ENCODE results near the gene INPP4B.

Gene INPP4B

GRCh38 chr4:142242156-142242555 lies 603.9 kb downstream of the INPP4B start:
- H3K9me3 ChIP-seq (ENCODE audit: low read length) = no peaks in the 10 kb centered on the region
- no peaks in the 10 kb centered on the region for H3K36me3 ChIP-seq (ENCODE audit: insufficient read depth, low read length)
- H3K4me1 ChIP-seq (ENCODE audit: insufficient read depth, low read length, severe bottlenecking) = no peaks in the 10 kb centered on the region
- H3K9me2 ChIP-seq (ENCODE audit: low read depth, low read length) = no peaks in the 10 kb centered on the region
- TF ChIP-seq EZH2 (IDR thresholded peaks at IDR 0.05; ENCODE audit: borderline replicate concordance, low read length) = no peak
- TF ChIP-seq CTCF (IDR thresholded peaks at IDR 0.05; ENCODE audit: low read length) = no peak
- no peaks in the 10 kb centered on the region for H4K20me1 ChIP-seq (ENCODE audit: insufficient read depth, low read length)
- H3K27me3 ChIP-seq (ENCODE audit: insufficient read depth, low read length) = no peaks in the 10 kb centered on the region
- no peak overlapping the region for H3K4me2 ChIP-seq (ENCODE audit: low read length)
- no peaks in the 10 kb centered on the region for H3F3A ChIP-seq (ENCODE audit: insufficient read depth, low read length)
- no peaks in the 10 kb centered on the region for H3K79me2 ChIP-seq (ENCODE audit: insufficient read depth, low read length)
- H3K27ac ChIP-seq (ENCODE audit: low read depth, low read length, poor library complexity, severe bottlenecking) = no peak overlapping the region
- no peak overlapping the region for H2AFZ ChIP-seq (ENCODE audit: low read length)
- H3K4me3 ChIP-seq (ENCODE audit: low read depth, low read length, poor library complexity, severe bottlenecking) = no peak overlapping the region
- no peak overlapping the region for H3K9ac ChIP-seq (ENCODE audit: low read length)

GRCh38 chr4:142238589-142238988 lies 607.5 kb downstream of the INPP4B start:
- no peak for TF ChIP-seq EZH2 (IDR thresholded peaks at IDR 0.05; ENCODE audit: borderline replicate concordance, low read length)
- TF ChIP-seq CTCF (IDR thresholded peaks at IDR 0.05; ENCODE audit: low read length) = no peak

GRCh38 chr4:142236268-142236667 lies 609.8 kb downstream of the INPP4B start:
- Histone ChIP-seq H3K4me3 (ENCODE audit: low read depth, low read length, poor library complexity, severe bottlenecking) (no peak overlapping the region), H3K9ac (ENCODE audit: low read length) (no peak overlapping the region), H3K4me2 (ENCODE audit: low read length) (no peak overlapping the region), H3K79me2 (ENCODE audit: insufficient read depth, low read length) (no peaks in the 10 kb centered on the region), H3K9me3 (ENCODE audit: low read length) (no peaks in the 10 kb centered on the region), H3K9me2 (ENCODE audit: low read depth, low read length) (no peaks in the 10 kb centered on the region), H3K27ac (ENCODE audit: low read depth, low read length, poor library complexity, severe bottlenecking) (no peak overlapping the region), H4K20me1 (ENCODE audit: insufficient read depth, low read length) (no peaks in the 10 kb centered on the region), H2AFZ (ENCODE audit: low read length) (no peak overlapping the region), H3K36me3 (ENCODE audit: insufficient read depth, low read length) (no peaks in the 10 kb centered on the region), H3F3A (ENCODE audit: insufficient read depth, low read length) (no peaks in the 10 kb centered on the region), H3K4me1 (ENCODE audit: insufficient read depth, low read length, severe bottlenecking) (no peaks in the 10 kb centered on the region), H3K27me3 (ENCODE audit: insufficient read depth, low read length) (no peaks in the 10 kb centered on the region)
- TF ChIP-seq CTCF (IDR thresholded peaks at IDR 0.05; ENCODE audit: low read length) (no peak), EZH2 (IDR thresholded peaks at IDR 0.05; ENCODE audit: borderline replicate concordance, low read length) (no peak)

More at GRCh38 chr4:142238589-142238988, 607.5 kb downstream of the INPP4B start:
- Histone ChIP-seq H3F3A (ENCODE audit: insufficient read depth, low read length) (no peaks in the 10 kb centered on the region), H3K9ac (ENCODE audit: low read length) (no peak overlapping the region), H3K9me3 (ENCODE audit: low read length) (no peaks in the 10 kb centered on the region), H3K36me3 (ENCODE audit: insufficient read depth, low read length) (no peaks in the 10 kb centered on the region), H2AFZ (ENCODE audit: low read length) (no peak overlapping the region), H3K4me1 (ENCODE audit: insufficient read depth, low read length, severe bottlenecking) (no peaks in the 10 kb centered on the region), H3K4me3 (ENCODE audit: low read depth, low read length, poor library complexity, severe bottlenecking) (no peak overlapping the region), H3K27me3 (ENCODE audit: insufficient read depth, low read length) (no peaks in the 10 kb centered on the region), H3K79me2 (ENCODE audit: insufficient read depth, low read length) (no peaks in the 10 kb centered on the region), H3K27ac (ENCODE audit: low read depth, low read length, poor library complexity, severe bottlenecking) (no peak overlapping the region), H4K20me1 (ENCODE audit: insufficient read depth, low read length) (no peaks in the 10 kb centered on the region), H3K9me2 (ENCODE audit: low read depth, low read length) (no peaks in the 10 kb centered on the region), H3K4me2 (ENCODE audit: low read length) (no peak overlapping the region)
